Osteocyte (in vitro differentiated cells): ENCODE results near the gene SNX25. TPM values are rescaled to one million over a fixed set of nuclear protein-coding genes. Genes with fewer than 3 reads are reported as not detected.
A peak's percentile ranks its signal among the peaks of the same experiment; 100 is the strongest.

Source experiments
- DNase-seq: peaks from one replicate; pipeline ENCODE4 v3.0.0; 2021; ENCODE audit warnings: mixed read lengths; ENCODE audit not compliant: unreplicated experiment; ENCODE audit errors: extremely low spot score
- H3K27ac Mint-ChIP-seq: one replicate; pipeline ENCODE4 v1.8.0; 2021; ENCODE audit warnings: mild to moderate bottlenecking, mixed read lengths; ENCODE audit not compliant: unreplicated experiment
- H3K27me3 Mint-ChIP-seq: one replicate; pipeline ENCODE4 v1.8.0; 2021; ENCODE audit warnings: mixed read lengths; ENCODE audit not compliant: unreplicated experiment
- H3K36me3 Mint-ChIP-seq: one replicate; pipeline ENCODE4 v1.8.0; 2021; ENCODE audit warnings: mixed read lengths; ENCODE audit not compliant: unreplicated experiment
- H3K4me1 Mint-ChIP-seq: one replicate; pipeline ENCODE4 v1.8.0; 2021; ENCODE audit warnings: mixed read lengths; ENCODE audit not compliant: unreplicated experiment
- H3K4me3 Mint-ChIP-seq: one replicate; pipeline ENCODE4 v1.8.0; 2021; ENCODE audit warnings: mild to moderate bottlenecking, moderate library complexity, mixed read lengths; ENCODE audit not compliant: unreplicated experiment
- H3K9me3 Mint-ChIP-seq: one replicate; pipeline ENCODE4 v1.8.0; 2021; ENCODE audit warnings: mixed read lengths; ENCODE audit not compliant: unreplicated experiment
- total RNA-seq: library from RNA; stranded (reverse); gene quantifications from 2 replicates; pipeline ENCODE4 v1.2.1, GENCODE V29; 2021
- TF ChIP-seq, protein P1 (sequence below): fragments of 200-600 bp; sonication (generic); IDR thresholded peaks from 2 replicates; pipeline ENCODE4 v1.5.0; 2021; ENCODE audit warnings: antibody characterized with exemption, mild to moderate bottlenecking, moderate library complexity

The SNX25 gene
- total RNA-seq, 1 donor from 2014 or later, result 44.4 TPM

GRCh38 chr4:185265942-185266341 is 56.5 kb downstream of the SNX25 start:
- no peaks in the 10 kb centered on the region for H3K9me3 Mint-ChIP-seq
- TF ChIP-seq, protein P1, sequence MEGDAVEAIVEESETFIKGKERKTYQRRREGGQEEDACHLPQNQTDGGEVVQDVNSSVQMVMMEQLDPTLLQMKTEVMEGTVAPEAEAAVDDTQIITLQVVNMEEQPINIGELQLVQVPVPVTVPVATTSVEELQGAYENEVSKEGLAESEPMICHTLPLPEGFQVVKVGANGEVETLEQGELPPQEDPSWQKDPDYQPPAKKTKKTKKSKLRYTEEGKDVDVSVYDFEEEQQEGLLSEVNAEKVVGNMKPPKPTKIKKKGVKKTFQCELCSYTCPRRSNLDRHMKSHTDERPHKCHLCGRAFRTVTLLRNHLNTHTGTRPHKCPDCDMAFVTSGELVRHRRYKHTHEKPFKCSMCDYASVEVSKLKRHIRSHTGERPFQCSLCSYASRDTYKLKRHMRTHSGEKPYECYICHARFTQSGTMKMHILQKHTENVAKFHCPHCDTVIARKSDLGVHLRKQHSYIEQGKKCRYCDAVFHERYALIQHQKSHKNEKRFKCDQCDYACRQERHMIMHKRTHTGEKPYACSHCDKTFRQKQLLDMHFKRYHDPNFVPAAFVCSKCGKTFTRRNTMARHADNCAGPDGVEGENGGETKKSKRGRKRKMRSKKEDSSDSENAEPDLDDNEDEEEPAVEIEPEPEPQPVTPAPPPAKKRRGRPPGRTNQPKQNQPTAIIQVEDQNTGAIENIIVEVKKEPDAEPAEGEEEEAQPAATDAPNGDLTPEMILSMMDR, result no peak
- H3K27me3 Mint-ChIP-seq, result no peaks in the 10 kb centered on the region

GRCh38 chr4:185269286-185269685 is 59.9 kb downstream of the SNX25 start:
- H3K36me3 Mint-ChIP-seq, result peaks cover 25% of the 10 kb centered on the region
- H3K27me3 Mint-ChIP-seq, result no peaks in the 10 kb centered on the region
- DNase-seq, result no peak
- H3K9me3 Mint-ChIP-seq, result no peaks in the 10 kb centered on the region
- H3K27ac Mint-ChIP-seq, result peak overlapping the region; percentile 1
- TF ChIP-seq, protein P1, result no peak
- no peak overlapping the region for H3K4me3 Mint-ChIP-seq
- peaks cover 15% of the 10 kb centered on the region for H3K4me1 Mint-ChIP-seq

More at GRCh38 chr4:185265942-185266341, 56.5 kb downstream of the SNX25 start:
- Mint-ChIP-seq H3K4me1 (peaks cover 15% of the 10 kb centered on the region), H3K36me3 (peaks cover 27% of the 10 kb centered on the region), H3K27ac (peak overlapping the region; percentile 65), H3K4me3 (no peak overlapping the region)
- no peak for DNase-seq

- no peak overlapping the region for H3K4me3 Mint-ChIP-seq
- no peaks in the 10 kb centered on the region for H3K27me3 Mint-ChIP-seq
- H3K4me1 Mint-ChIP-seq, result peaks cover 17% of the 10 kb centered on the region
- H3K27ac Mint-ChIP-seq, result no peak overlapping the region
- H3K36me3 Mint-ChIP-seq, result peaks cover 23% of the 10 kb centered on the region
- DNase-seq, result no peak
- TF ChIP-seq, protein P1, result no peak
- H3K9me3 Mint-ChIP-seq, result no peaks in the 10 kb centered on the region
Observed at GRCh38 chr4:185270037-185270436, 60.6 kb downstream of the SNX25 start.

DNA sequence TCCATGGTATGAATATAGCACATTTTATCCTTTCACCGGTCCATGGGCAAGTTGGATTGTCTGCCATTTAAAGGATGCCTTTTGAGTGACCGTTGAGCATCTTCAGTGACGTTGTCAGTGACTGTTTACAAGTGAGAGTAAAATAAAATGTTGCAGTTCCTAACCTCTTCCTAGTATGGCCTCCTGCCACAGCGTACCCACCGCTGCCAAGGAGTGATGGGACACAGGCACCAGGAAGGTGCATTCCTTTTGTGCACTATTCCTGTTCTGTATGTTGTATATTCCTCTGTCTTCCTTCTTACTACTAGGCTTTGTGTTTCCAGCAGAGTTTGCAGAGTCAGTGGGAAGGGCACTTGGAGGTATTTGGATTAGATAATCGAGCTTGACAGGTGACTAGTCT is 61.5 kb downstream of the SNX25 start:
- H3K36me3 Mint-ChIP-seq, result peaks cover 23% of the 10 kb centered on the region
- no peak overlapping the region for H3K27ac Mint-ChIP-seq
- H3K4me3 Mint-ChIP-seq, result no peak overlapping the region
- no peaks in the 10 kb centered on the region for H3K27me3 Mint-ChIP-seq
- H3K9me3 Mint-ChIP-seq, result no peaks in the 10 kb centered on the region
- DNase-seq, result no peak
- TF ChIP-seq, protein P1, result no peak
- H3K4me1 Mint-ChIP-seq, result peaks cover 22% of the 10 kb centered on the region

- no peak for DNase-seq
- H3K4me1 Mint-ChIP-seq, result peaks cover 17% of the 10 kb centered on the region
- TF ChIP-seq, protein P1, result no peak
- no peak overlapping the region for H3K4me3 Mint-ChIP-seq
- H3K9me3 Mint-ChIP-seq, result no peaks in the 10 kb centered on the region
- H3K27ac Mint-ChIP-seq, result no peak overlapping the region
- peaks cover 30% of the 10 kb centered on the region for H3K36me3 Mint-ChIP-seq
- no peaks in the 10 kb centered on the region for H3K27me3 Mint-ChIP-seq
Observed at GRCh38 chr4:185272245-185272644, 62.8 kb downstream of the SNX25 start.
